Lung (tissue), 12 donors: ENCODE data around the gene SLC5A6. TPM values are rescaled to one million over a fixed set of nuclear protein-coding genes. Genes with fewer than 3 reads are reported as not detected.

ENCODE experiments used
- ATAC-seq: fragments of 200-7000 bp; cut with Tn5 transposase; one replicate; pipeline ENCODE4 v1.9.1; 2020; ENCODE audit warnings: moderate number of reproducible peaks; ENCODE audit not compliant: insufficient read depth, low FRiP score
- DNase-seq, 3 donors: peaks; one replicate each; pipeline ENCODE4 v3.0.0-alpha.2; 2013 to 2017
- H3K27ac ChIP-seq, 2 donors: one replicate each; pipeline ENCODE4 v1.5.1; 2013; ENCODE audit warnings: mild to moderate bottlenecking in 2 of 2, moderate library complexity in 2 of 2, control low read depth in 1 of 2, inconsistent platforms in 1 of 2, low read depth in 1 of 2, low read length in 1 of 2
- H3K27me3 ChIP-seq, 3 donors: one replicate each; pipeline ENCODE4 v1.5.1; 2013; ENCODE audit warnings: low read length in 2 of 3; ENCODE audit not compliant: control insufficient read depth in 3 of 3, insufficient read depth in 3 of 3
- H3K36me3 ChIP-seq, 4 donors: one replicate each; pipeline ENCODE4 v1.5.1; 2013; ENCODE audit warnings: low read length in 4 of 4, mild to moderate bottlenecking in 1 of 4, moderate library complexity in 1 of 4; ENCODE audit not compliant: control insufficient read depth in 4 of 4, insufficient read depth in 4 of 4
- H3K4me1 ChIP-seq, 5 donors: one replicate each; pipeline ENCODE4 v1.5.1; 2013; ENCODE audit warnings: low read length in 5 of 5, mild to moderate bottlenecking in 2 of 5, moderate library complexity in 1 of 5; ENCODE audit not compliant: control insufficient read depth in 5 of 5, insufficient read depth in 5 of 5
- H3K4me3 ChIP-seq: one replicate; pipeline ENCODE4 v1.5.1; 2013; ENCODE audit warnings: mild to moderate bottlenecking, control low read depth, moderate library complexity
- H3K9ac ChIP-seq, 2 donors: one replicate each; pipeline ENCODE4 v1.5.1; 2013; ENCODE audit warnings: low read length in 2 of 2, control low read depth in 1 of 2; ENCODE audit not compliant: insufficient read depth in 1 of 2
- H3K9me3 ChIP-seq, 4 donors: one replicate each; pipeline ENCODE4 v1.5.1; 2013; ENCODE audit warnings: low read length in 3 of 4, mild to moderate bottlenecking in 1 of 4, moderate library complexity in 1 of 4; ENCODE audit not compliant: control insufficient read depth in 4 of 4, insufficient read depth in 3 of 4
- CTCF ChIP-seq: IDR thresholded peaks from 2 replicates; pipeline ENCODE4 v1.5.1; 2012; ENCODE audit warnings: mild to moderate bottlenecking; ENCODE audit errors: control extremely low read depth, extremely low read depth
- WGBS, 2 donors: extraction: QIAGEN DNeasy Blood & Tissue Kit; methylation state at CpG; one replicate each; pipeline ENCODE4 v1.1.7; 2013; 5-methylcytosine and 5-hydroxymethylcytosine counted together
- polyA plus RNA-seq, 2 donors: library from polyadenylated mRNA; stranded (reverse); fragments of 200-250 nt; gene quantifications; one replicate each; pipeline ENCODE4 v1.2.1, GENCODE V29; 2013
- total RNA-seq, 2 donors: library from RNA; depleted of rRNA in 1 of 2; stranded (reverse); fragments of >200 nt in 1 of 2; gene quantifications; one replicate each; pipeline ENCODE4 v1.2.1, GENCODE V29; 2014 to 2021
- donor health status: control.
- donor health status: control.
- donor health status: Bipolar disorder and iron deficiency.
- donor health status: healthy.
- donor health status: DM: yes; HTN: yes; CAD: no.

SLC5A6 gene
- total and polyA plus RNA-seq, 4 donors, result 12.1 to 33.1 (median 23.9) TPM

DNA sequence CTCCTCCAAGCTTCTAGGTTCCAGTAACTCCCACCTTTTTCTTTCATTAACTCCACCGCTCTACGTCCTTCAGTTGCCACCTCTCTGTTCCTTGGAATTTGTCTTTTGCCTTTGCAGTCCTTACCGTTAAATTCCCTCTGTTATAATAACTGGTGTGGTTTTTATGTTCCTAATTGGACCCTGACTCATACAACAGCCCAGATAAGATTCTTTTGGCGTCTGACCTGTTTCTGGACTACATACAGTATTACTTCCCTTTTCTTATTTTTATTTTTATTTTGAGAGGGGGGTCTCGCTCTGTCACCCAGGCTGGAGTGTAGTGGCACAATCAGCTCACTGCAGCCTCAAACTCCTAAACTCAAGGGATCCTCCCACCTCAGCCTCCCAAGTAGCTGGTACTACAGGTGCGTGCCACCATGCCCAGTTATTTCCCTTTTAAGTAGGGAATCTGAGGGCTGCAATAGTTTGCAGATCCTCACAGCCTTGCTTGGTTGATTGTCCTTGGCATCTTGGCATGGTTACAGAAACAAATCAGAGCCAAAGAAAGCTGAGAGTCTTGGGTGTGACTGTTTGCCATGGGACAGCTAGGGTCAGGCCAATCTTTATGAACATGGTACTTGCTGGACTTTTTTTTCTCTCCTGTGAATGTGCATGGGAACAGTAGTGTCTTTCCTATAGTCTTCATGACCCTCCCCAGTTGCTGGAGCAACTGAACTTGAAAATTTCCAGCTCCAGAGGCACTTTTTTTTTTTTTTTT lies 41.3 kb downstream of the SLC5A6 start:
- H3K36me3 ChIP-seq, result no peaks in the 10 kb centered on the region
- H3K9ac ChIP-seq, result no peak overlapping the region
- H3K27ac ChIP-seq, result no peak overlapping the region
- WGBS, 2 donors, result 72 to 73% methylated on average over 6 of the region's 6 CpGs
- H3K27me3 ChIP-seq, result peaks cover 0 to 27% (median 9%) of the 10 kb centered on the region in 3 donors
- no peak for DNase-seq
- TF ChIP-seq CTCF, result no peak
- H3K4me1 ChIP-seq, result peaks cover 0 to 4% (median 0%) of the 10 kb centered on the region in 5 donors
- H3K9me3 ChIP-seq, result no peaks in the 10 kb centered on the region
- H3K4me3 ChIP-seq, result no peak overlapping the region
- no peak for ATAC-seq

DNA sequence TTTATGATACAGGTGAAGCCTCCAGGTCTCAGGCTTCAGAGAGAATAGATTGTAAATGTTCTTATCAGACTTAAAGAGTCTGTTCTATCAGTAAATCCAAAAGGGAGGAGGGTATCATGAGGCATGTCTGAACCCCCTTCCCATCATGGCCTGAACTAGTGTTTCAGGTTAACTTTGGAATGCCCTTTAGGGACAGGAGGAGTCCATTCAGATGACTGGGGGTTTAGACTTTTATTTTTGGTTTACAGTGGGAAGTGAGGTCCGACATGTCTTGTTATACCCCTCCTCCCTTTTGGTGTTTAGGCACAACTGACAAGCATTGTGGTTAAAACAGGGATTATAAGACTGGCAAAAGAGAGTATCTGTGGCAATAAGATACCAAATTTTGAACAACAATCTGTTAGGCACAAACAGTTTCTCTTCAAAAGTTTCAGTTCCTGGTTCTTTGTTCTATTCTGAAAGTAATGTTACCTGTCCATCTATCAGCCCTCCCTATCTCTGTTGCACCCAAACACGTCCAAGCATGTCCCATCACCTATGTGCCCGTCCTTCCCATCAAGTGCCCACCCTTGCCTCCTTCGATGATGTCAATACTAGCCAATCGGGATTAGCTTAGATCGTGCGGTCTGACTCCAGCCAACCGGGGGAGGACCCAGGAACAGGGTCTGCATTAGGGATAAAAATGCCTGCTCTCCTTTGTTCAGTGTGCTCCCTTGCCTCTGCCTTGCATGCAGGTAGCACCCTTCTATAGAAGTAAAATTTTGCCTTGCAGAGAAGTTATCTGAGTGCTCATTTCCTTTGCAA lies 46.9 kb downstream of the SLC5A6 start:
- no peak overlapping the region for H3K27ac ChIP-seq
- DNase-seq, result no peak
- ATAC-seq, result no peak
- peaks cover 0 to 3% (median 0%) of the 10 kb centered on the region in 5 donors for H3K4me1 ChIP-seq
- no peaks in the 10 kb centered on the region for H3K36me3 ChIP-seq
- no peak for TF ChIP-seq CTCF
- H3K4me3 ChIP-seq, result no peak overlapping the region
- H3K9ac ChIP-seq, result no peak overlapping the region
- peaks cover 0 to under 1% (median 0%) of the 10 kb centered on the region in 3 donors for H3K27me3 ChIP-seq
- 86 to 89% methylated on average over 8 of the region's 8 CpGs for WGBS, 2 donors
- no peaks in the 10 kb centered on the region for H3K9me3 ChIP-seq

- H3K4me3 ChIP-seq, result no peak overlapping the region
- no peak overlapping the region for H3K9ac ChIP-seq
- TF ChIP-seq CTCF, result no peak
- no peak for ATAC-seq
- no peaks in the 10 kb centered on the region for H3K36me3 ChIP-seq
- H3K27ac ChIP-seq, result no peak overlapping the region
- no peak for DNase-seq
- WGBS, 2 donors, result 83 to 89% methylated on average over 15 of the region's 15 CpGs
- H3K27me3 ChIP-seq, result no peaks in the 10 kb centered on the region
- no peaks in the 10 kb centered on the region for H3K9me3 ChIP-seq
- no peaks in the 10 kb centered on the region for H3K4me1 ChIP-seq
These were observed 49.6 kb downstream of the SLC5A6 start for GRCh38 chr2:27162151-27163121.
